Right atrium auricular region (tissue), 2 donors: ENCODE results near the gene TERF2IP. TPM values are rescaled to one million over a fixed set of nuclear protein-coding genes. Genes with fewer than 3 reads are reported as not detected.

Experiments
- DNase-seq: peaks from one replicate; pipeline ENCODE4 v3.0.0-alpha.2; 2019; ENCODE audit warnings: low spot score
- H3K27ac ChIP-seq, 2 donors: fragments of 200-600 bp; sonication (generic); 1 replicate in 1 of 2; 2 replicates in 1 of 2; pipeline ENCODE4 v1.5.1; 2016 to 2019
- H3K27me3 ChIP-seq, 2 donors: fragments of 200-600 bp; sonication (generic); one replicate each; pipeline versions ENCODE4 v1.5.1 to v1.6.0; 2017 to 2019
- H3K36me3 ChIP-seq: fragments of 200-600 bp; sonication (generic); one replicate; pipeline ENCODE4 v1.5.1; 2016
- H3K4me1 ChIP-seq, 2 donors: fragments of 200-600 bp; sonication (generic); one replicate each; pipeline versions ENCODE4 v1.5.1 to v1.6.0; 2017 to 2019
- H3K4me3 ChIP-seq, 2 donors: fragments of 200-600 bp; sonication (generic); 1 replicate in 1 of 2; 2 replicates in 1 of 2; pipeline ENCODE4 v1.5.1; 2017 to 2019; ENCODE audit warnings: mild to moderate bottlenecking in 1 of 2, moderate library complexity in 1 of 2
- H3K9me3 ChIP-seq, 2 donors: fragments of 200-600 bp; sonication (generic); one replicate each; pipeline ENCODE4 v1.5.1; 2019
- CTCF ChIP-seq, 2 donors: fragments of 200-600 bp; sonication (generic); IDR thresholded peaks; one replicate each; pipeline ENCODE4 v1.5.1; 2019; ENCODE audit warnings: antibody characterized with exemption in 2 of 2
- total RNA-seq, 2 donors: library from RNA; depleted of rRNA; stranded (reverse); fragments of >200 nt; gene quantifications; one replicate each; pipeline ENCODE4 v1.1.0, GENCODE V29; 2016

The TERF2IP gene
- total RNA-seq, 2 donors from 2014 or later = 77.8 to 81.8 TPM

GRCh38 chr16:75644240-75645012, 3.1 kb upstream of the TERF2IP start:
- TF ChIP-seq CTCF (IDR thresholded peaks at IDR 0.05) = no peak
- Histone ChIP-seq H3K4me3 (no peak overlapping the region), H3K4me1 (peaks cover 0 to 23% of the 10 kb centered on the region in 2 donors), H3K27ac (no peak overlapping the region), H3K9me3 (no peaks in the 10 kb centered on the region), H3K36me3 (peaks cover 28% of the 10 kb centered on the region), H3K27me3 (no peaks in the 10 kb centered on the region)
- DNase-seq = no peak

- H3K9me3 ChIP-seq = no peaks in the 10 kb centered on the region
- peaks cover 0 to 50% of the 10 kb centered on the region in 2 donors for H3K4me1 ChIP-seq
- no peak for TF ChIP-seq CTCF (IDR thresholded peaks at IDR 0.05)
- no peaks in the 10 kb centered on the region for H3K27me3 ChIP-seq
- peak overlapping the region; percentile 96 to 99 for H3K27ac ChIP-seq
- DNase-seq = no peak
- H3K4me3 ChIP-seq = peak overlapping the region; percentile 90 to 92
- peaks cover 5% of the 10 kb centered on the region for H3K36me3 ChIP-seq
Measured at GRCh38 chr16:75647112-75647491, 471 bp upstream of the TERF2IP start.

- peaks cover 5% of the 10 kb centered on the region for H3K36me3 ChIP-seq
- H3K4me1 ChIP-seq = peaks cover 0 to 64% of the 10 kb centered on the region in 2 donors
- peak overlapping the region; percentile 96 to 99 for H3K27ac ChIP-seq
- no peaks in the 10 kb centered on the region for H3K9me3 ChIP-seq
- peak overlapping the region; percentile 90 to 92 for H3K4me3 ChIP-seq
- peak; percentile 86 for DNase-seq
- peak in 1 of 2 donors; percentile 12 for TF ChIP-seq CTCF (IDR thresholded peaks at IDR 0.05)
- no peaks in the 10 kb centered on the region for H3K27me3 ChIP-seq
Measured at GRCh38 chr16:75648265-75649076, 898 bp downstream of the TERF2IP start.

GRCh38 chr16:75653922-75654321, 6.3 kb downstream of the TERF2IP start:
- Histone ChIP-seq H3K36me3 (peaks cover 46% of the 10 kb centered on the region), H3K27ac (no peak overlapping the region), H3K9me3 (no peaks in the 10 kb centered on the region), H3K4me1 (peaks cover 0 to 44% of the 10 kb centered on the region in 2 donors), H3K27me3 (no peaks in the 10 kb centered on the region), H3K4me3 (no peak overlapping the region)
- no peak for DNase-seq
- no peak for TF ChIP-seq CTCF (IDR thresholded peaks at IDR 0.05)

GRCh38 chr16:75658175-75658574, 10.6 kb downstream of the TERF2IP start:
- Histone ChIP-seq H3K27ac (no peak overlapping the region), H3K36me3 (peaks cover 52% of the 10 kb centered on the region), H3K9me3 (no peaks in the 10 kb centered on the region), H3K4me3 (no peak overlapping the region), H3K4me1 (peaks cover 0 to 6% of the 10 kb centered on the region in 2 donors), H3K27me3 (no peaks in the 10 kb centered on the region)
- no peak for TF ChIP-seq CTCF (IDR thresholded peaks at IDR 0.05)
- no peak for DNase-seq
